Duodenal mucosa (tissue), 2 donors: Measurements from ENCODE around the gene SEPTIN5.

Experiments
- H3K27ac ChIP-seq: one replicate; pipeline ENCODE4 v1.7.0; 2013; ENCODE audit warnings: low read depth, low read length
- H3K27me3 ChIP-seq, 2 donors: one replicate each; pipeline ENCODE4 v1.7.0; 2013; ENCODE audit warnings: low read length in 2 of 2, control low read depth in 1 of 2; ENCODE audit not compliant: insufficient read depth in 2 of 2, control insufficient read depth in 1 of 2
- H3K36me3 ChIP-seq, 2 donors: one replicate each; pipeline ENCODE4 v1.7.0; 2013; ENCODE audit warnings: low read length in 2 of 2, control low read depth in 1 of 2; ENCODE audit not compliant: insufficient read depth in 2 of 2, control insufficient read depth in 1 of 2
- H3K4me1 ChIP-seq, 2 donors: one replicate each; pipeline ENCODE4 v1.7.0; 2013; ENCODE audit warnings: low read length in 2 of 2, control low read depth in 1 of 2; ENCODE audit not compliant: insufficient read depth in 2 of 2, control insufficient read depth in 1 of 2
- H3K4me3 ChIP-seq, 2 donors: one replicate each; pipeline ENCODE4 v1.7.0; 2013; ENCODE audit warnings: low read length in 2 of 2, low read depth in 1 of 2
- H3K9ac ChIP-seq, 2 donors: one replicate each; pipeline ENCODE4 v1.7.0; 2013; ENCODE audit warnings: low read length in 2 of 2, low read depth in 1 of 2
- H3K9me3 ChIP-seq, 2 donors: one replicate each; pipeline ENCODE4 v1.7.0; 2013; ENCODE audit warnings: low read length in 2 of 2, control low read depth in 1 of 2; ENCODE audit not compliant: control insufficient read depth in 1 of 2

SEPTIN5 gene

DNA sequence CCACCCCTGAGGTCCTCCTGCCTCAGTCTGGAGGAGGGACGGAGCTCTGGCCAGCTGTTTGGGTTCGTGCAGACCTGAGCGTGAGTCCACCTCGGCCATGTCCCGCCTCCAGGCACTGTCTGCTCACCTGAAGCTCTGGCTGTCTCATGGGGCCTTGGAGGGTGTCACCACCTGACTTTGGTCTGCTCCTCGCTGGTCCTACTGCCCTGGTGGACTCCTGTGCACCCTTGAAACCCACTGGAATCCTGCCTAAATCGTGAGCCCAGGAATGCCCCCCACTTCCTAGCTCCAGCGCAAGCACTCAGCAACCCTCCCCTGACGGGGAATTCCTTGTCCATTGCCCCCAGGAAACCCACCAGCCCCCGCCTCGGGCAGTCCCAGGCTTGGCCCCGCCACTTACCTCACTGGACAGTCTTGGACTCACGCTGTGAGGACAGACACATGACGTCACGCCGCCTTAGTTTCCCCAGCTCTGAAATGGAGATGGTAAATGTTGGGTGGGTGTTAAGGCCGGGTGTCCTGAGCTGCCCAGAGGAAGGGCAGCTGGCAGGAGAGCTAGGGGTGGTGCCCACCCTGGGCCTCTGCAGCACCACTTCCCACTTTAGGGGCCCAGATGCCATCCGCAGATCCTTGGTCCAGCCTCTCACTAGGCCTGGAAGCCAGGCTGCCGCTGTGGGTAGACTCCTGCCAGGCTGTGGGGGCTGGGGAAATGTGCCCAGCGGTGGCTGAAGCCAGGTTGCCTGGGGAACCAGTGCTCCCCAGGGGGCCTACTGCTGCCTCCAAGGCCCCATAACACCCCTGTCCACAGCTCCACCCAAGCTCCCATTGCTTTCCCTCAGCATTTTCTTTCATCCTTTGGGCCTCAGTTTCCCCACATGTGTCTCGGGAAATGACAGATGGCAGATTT lies 28.1 kb downstream of the SEPTIN5 start:
- H3K27ac ChIP-seq: no peak overlapping the region
- no peaks in the 10 kb centered on the region for H3K9me3 ChIP-seq
- H3K4me1 ChIP-seq: no peaks in the 10 kb centered on the region
- no peaks in the 10 kb centered on the region for H3K27me3 ChIP-seq
- H3K4me3 ChIP-seq: no peak overlapping the region
- H3K36me3 ChIP-seq: no peaks in the 10 kb centered on the region
- H3K9ac ChIP-seq: no peak overlapping the region

- Histone ChIP-seq H3K27me3 (no peaks in the 10 kb centered on the region), H3K9me3 (no peaks in the 10 kb centered on the region), H3K9ac (no peak overlapping the region), H3K4me3 (no peak overlapping the region), H3K36me3 (no peaks in the 10 kb centered on the region), H3K4me1 (no peaks in the 10 kb centered on the region), H3K27ac (no peak overlapping the region)
Observed at GRCh38 chr22:19743081-19743480, 28.8 kb downstream of the SEPTIN5 start.

DNA sequence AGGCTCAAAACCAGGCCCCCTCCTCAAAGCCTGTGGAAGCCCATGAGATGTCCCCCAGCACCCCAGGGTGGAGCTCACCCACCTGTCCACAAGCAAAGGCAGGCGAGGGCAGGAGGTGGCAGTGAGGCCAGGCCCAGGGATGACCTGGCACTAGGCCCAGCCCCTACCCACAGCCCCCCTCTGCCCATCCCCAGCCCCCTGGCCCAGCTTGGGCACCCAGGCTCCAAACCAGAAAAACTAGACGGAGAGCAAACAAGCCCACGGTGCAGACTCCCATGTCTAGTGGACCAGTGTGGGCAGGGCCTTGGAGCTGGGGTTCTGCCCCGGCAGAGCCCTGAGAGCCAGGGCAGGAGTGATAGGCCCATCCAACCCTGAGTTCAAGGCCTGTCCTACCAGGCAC lies 29.3 kb downstream of the SEPTIN5 start:
- no peak overlapping the region for H3K4me3 ChIP-seq
- no peaks in the 10 kb centered on the region for H3K9me3 ChIP-seq
- no peak overlapping the region for H3K9ac ChIP-seq
- no peaks in the 10 kb centered on the region for H3K27me3 ChIP-seq
- H3K27ac ChIP-seq: no peak overlapping the region
- H3K4me1 ChIP-seq: no peaks in the 10 kb centered on the region
- no peaks in the 10 kb centered on the region for H3K36me3 ChIP-seq

- no peak overlapping the region for H3K4me3 ChIP-seq
- no peaks in the 10 kb centered on the region for H3K36me3 ChIP-seq
- H3K9ac ChIP-seq: no peak overlapping the region
- no peaks in the 10 kb centered on the region for H3K4me1 ChIP-seq
- no peak overlapping the region for H3K27ac ChIP-seq
- no peaks in the 10 kb centered on the region for H3K27me3 ChIP-seq
- no peaks in the 10 kb centered on the region for H3K9me3 ChIP-seq
Observed at GRCh38 chr22:19744350-19745006, 30.2 kb downstream of the SEPTIN5 start.

GRCh38 chr22:19745155-19746101 lies 31.1 kb downstream of the SEPTIN5 start:
- Histone ChIP-seq H3K9ac (no peak overlapping the region), H3K27me3 (no peaks in the 10 kb centered on the region), H3K4me3 (no peak overlapping the region), H3K27ac (no peak overlapping the region), H3K4me1 (no peaks in the 10 kb centered on the region), H3K9me3 (no peaks in the 10 kb centered on the region), H3K36me3 (no peaks in the 10 kb centered on the region)

GRCh38 chr22:19746726-19747125 lies 32.4 kb downstream of the SEPTIN5 start:
- H3K4me1 ChIP-seq: no peaks in the 10 kb centered on the region
- no peaks in the 10 kb centered on the region for H3K9me3 ChIP-seq
- no peak overlapping the region for H3K9ac ChIP-seq
- no peak overlapping the region for H3K4me3 ChIP-seq
- peaks cover 0 to 5% of the 10 kb centered on the region in 2 donors for H3K27me3 ChIP-seq
- H3K27ac ChIP-seq: no peak overlapping the region
- H3K36me3 ChIP-seq: no peaks in the 10 kb centered on the region

GRCh38 chr22:19747551-19747950 lies 33.2 kb downstream of the SEPTIN5 start:
- peaks cover 0 to 5% of the 10 kb centered on the region in 2 donors for H3K27me3 ChIP-seq
- no peak overlapping the region for H3K9ac ChIP-seq
- no peak overlapping the region for H3K4me3 ChIP-seq
- H3K4me1 ChIP-seq: no peaks in the 10 kb centered on the region
- H3K27ac ChIP-seq: no peak overlapping the region
- H3K36me3 ChIP-seq: no peaks in the 10 kb centered on the region
- H3K9me3 ChIP-seq: no peaks in the 10 kb centered on the region

GRCh38 chr22:19748139-19748538 lies 33.8 kb downstream of the SEPTIN5 start:
- H3K9ac ChIP-seq: no peak overlapping the region
- no peaks in the 10 kb centered on the region for H3K4me1 ChIP-seq
- no peak overlapping the region for H3K27ac ChIP-seq
- H3K9me3 ChIP-seq: no peaks in the 10 kb centered on the region
- peaks cover 3 to 9% of the 10 kb centered on the region in 2 donors for H3K27me3 ChIP-seq
- H3K4me3 ChIP-seq: no peak overlapping the region
- no peaks in the 10 kb centered on the region for H3K36me3 ChIP-seq

DNA sequence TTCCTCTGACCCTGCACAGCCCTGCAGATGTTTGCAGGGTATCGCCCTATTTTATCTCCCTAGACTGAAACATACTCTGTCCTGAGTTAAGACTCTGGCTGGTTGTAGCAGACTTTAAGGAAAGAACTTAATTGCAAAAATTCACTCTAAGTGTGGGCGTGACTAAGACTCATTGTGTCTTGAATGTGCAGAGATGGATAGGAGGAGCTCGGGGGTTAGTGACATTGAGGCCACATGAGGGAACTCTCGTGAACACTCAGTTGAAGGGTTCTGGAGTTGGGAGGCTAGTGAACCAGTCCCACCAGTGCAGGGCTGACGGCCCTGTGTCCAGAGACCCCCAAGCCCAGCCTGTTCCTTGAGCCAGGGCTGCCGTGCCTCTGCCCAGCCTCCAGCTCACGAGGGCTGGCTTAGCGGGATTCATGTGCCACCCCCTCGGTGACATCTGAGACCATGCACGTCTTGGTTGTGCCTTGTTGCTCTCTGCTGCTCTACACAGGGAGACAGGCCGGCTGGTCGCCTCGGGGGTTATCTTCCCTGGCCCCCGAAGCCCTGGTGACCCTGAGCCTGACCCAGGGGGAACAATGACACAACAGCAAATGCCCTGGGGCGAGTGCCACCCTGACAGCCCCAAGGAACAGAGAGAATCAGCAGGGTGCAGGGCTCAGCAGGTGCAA lies 34.8 kb downstream of the SEPTIN5 start:
- Histone ChIP-seq H3K9me3 (no peaks in the 10 kb centered on the region), H3K4me1 (no peaks in the 10 kb centered on the region), H3K9ac (no peak overlapping the region), H3K27ac (no peak overlapping the region), H3K36me3 (no peaks in the 10 kb centered on the region), H3K4me3 (no peak overlapping the region), H3K27me3 (peaks cover 13 to 17% of the 10 kb centered on the region in 2 donors)
